GM21717 (cell line): ENCODE results near the gene PADI2.

Experiments used
- ATAC-seq: cut with Tn5 transposase; IDR thresholded peaks from one replicate; pipeline ENCODE4 v1.9.1; 2021; ENCODE audit warnings: mild to moderate bottlenecking, moderate library complexity; ENCODE audit not compliant: unreplicated experiment

The PADI2 gene

GRCh38 chr1:17140279-17140678 lies 21.0 kb upstream of the PADI2 start:
- ATAC-seq = no peak

- ATAC-seq = no peak
Measured at GRCh38 chr1:17139637-17140036, 20.4 kb upstream of the PADI2 start.

- no peak for ATAC-seq
Measured at GRCh38 chr1:17137441-17137840, 18.2 kb upstream of the PADI2 start.

- ATAC-seq = no peak
Measured at GRCh38 chr1:17136936-17137335, 17.7 kb upstream of the PADI2 start.

GRCh38 chr1:17136145-17136544 lies 16.9 kb upstream of the PADI2 start:
- no peak for ATAC-seq

- ATAC-seq = no peak
Measured at GRCh38 chr1:17135530-17135929, 16.3 kb upstream of the PADI2 start.

- ATAC-seq = no peak
Measured at GRCh38 chr1:17134724-17135123, 15.5 kb upstream of the PADI2 start.

GRCh38 chr1:17134034-17134433 lies 14.8 kb upstream of the PADI2 start:
- no peak for ATAC-seq

- no peak for ATAC-seq
Measured at GRCh38 chr1:17130138-17130635, 10.9 kb upstream of the PADI2 start.

GRCh38 chr1:17128361-17128760 lies 9.1 kb upstream of the PADI2 start:
- no peak for ATAC-seq

GRCh38 chr1:17125756-17126237 lies 6.5 kb upstream of the PADI2 start:
- ATAC-seq = no peak

- no peak for ATAC-seq
Measured at GRCh38 chr1:17123196-17124045, 4.2 kb upstream of the PADI2 start.

- no peak for ATAC-seq
Measured at GRCh38 chr1:17122521-17123164, 3.4 kb upstream of the PADI2 start.

- ATAC-seq = no peak
Measured at GRCh38 chr1:17121881-17122280, 2.6 kb upstream of the PADI2 start.

GRCh38 chr1:17120962-17121837 lies 1.9 kb upstream of the PADI2 start:
- no peak for ATAC-seq

GRCh38 chr1:17120481-17120877 lies 1.2 kb upstream of the PADI2 start:
- no peak for ATAC-seq

GRCh38 chr1:17119773-17120480 lies 676 bp upstream of the PADI2 start:
- no peak for ATAC-seq

- no peak for ATAC-seq
Measured at GRCh38 chr1:17118706-17119075, 560 bp downstream of the PADI2 start.

- ATAC-seq = no peak
Measured at GRCh38 chr1:17118268-17118667, 983 bp downstream of the PADI2 start.

- no peak for ATAC-seq
Measured at GRCh38 chr1:17117451-17118265, 1.6 kb downstream of the PADI2 start.
